Measurements from ENCODE around the gene NR3C2.

The NR3C2 gene

DNA sequence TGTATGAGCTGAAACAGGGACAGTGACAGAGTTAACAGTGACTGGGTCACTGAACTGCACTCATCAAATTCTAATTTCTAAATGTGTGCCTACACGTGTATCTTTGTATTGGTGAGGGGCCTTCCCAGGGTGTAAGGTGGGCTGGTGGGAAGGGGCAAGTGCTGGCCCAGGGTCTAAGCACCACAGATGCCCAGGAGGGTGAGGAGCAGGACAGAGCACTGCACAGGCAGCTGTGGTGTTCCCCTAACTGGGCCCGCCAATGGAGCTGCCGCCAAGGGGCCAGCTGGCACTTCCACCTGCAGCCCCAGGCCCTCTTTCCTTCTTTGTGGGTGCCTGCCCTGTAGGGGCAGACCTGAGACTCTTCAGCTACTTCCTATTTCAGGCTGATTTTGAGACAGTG, 360.5 kb downstream of the NR3C2 start:
- no peaks in the 10 kb centered on the region for H4K20me1 ChIP-seq (ENCODE audit: insufficient read depth)
- H2AFZ ChIP-seq (ENCODE audit: low read depth): no peak overlapping the region
- TF ChIP-seq, protein P1, sequence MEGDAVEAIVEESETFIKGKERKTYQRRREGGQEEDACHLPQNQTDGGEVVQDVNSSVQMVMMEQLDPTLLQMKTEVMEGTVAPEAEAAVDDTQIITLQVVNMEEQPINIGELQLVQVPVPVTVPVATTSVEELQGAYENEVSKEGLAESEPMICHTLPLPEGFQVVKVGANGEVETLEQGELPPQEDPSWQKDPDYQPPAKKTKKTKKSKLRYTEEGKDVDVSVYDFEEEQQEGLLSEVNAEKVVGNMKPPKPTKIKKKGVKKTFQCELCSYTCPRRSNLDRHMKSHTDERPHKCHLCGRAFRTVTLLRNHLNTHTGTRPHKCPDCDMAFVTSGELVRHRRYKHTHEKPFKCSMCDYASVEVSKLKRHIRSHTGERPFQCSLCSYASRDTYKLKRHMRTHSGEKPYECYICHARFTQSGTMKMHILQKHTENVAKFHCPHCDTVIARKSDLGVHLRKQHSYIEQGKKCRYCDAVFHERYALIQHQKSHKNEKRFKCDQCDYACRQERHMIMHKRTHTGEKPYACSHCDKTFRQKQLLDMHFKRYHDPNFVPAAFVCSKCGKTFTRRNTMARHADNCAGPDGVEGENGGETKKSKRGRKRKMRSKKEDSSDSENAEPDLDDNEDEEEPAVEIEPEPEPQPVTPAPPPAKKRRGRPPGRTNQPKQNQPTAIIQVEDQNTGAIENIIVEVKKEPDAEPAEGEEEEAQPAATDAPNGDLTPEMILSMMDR (conservative IDR thresholded peaks at IDR 0.05; ENCODE audit: low read depth, low read length): no peak
- H3K4me3 ChIP-seq (IDR thresholded peaks at IDR 0.05; ENCODE audit: insufficient read depth, low read depth, low read length): no peak overlapping the region
- H3K27me3 ChIP-seq (ENCODE audit: insufficient read depth, low read depth): no peaks in the 10 kb centered on the region
- no peak overlapping the region for H3K9ac ChIP-seq
- H3K36me3 ChIP-seq (ENCODE audit: insufficient read depth): no peaks in the 10 kb centered on the region; the same call in 1 of the 2 replicates
- H3K4me1 ChIP-seq (ENCODE audit: low read depth, poor library complexity, severe bottlenecking): no peaks in the 10 kb centered on the region
- H3K4me2 ChIP-seq: no peak overlapping the region
- no peaks in the 10 kb centered on the region for H3K79me2 ChIP-seq (ENCODE audit: insufficient read depth, low read depth)
- H3K27ac ChIP-seq: no peak overlapping the region

DNA sequence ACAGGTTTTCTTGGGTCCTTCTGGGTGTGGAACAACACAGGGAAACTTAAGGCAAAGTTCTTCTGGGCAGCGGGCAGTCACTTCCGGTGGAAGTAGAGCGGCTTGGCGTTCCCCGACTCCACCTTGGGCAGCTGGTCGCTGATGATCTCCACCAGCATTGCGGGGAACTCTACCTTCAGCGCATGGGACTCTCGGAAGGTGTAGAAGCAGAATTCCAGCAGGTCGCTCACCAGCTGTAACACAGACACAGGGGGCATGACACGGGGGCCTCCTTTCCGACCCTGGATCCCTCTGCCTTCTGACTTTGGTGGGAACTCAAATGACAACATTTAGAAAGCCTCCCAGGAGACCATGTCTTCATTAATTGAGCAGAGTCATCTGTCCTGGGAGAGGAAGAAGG, 360.9 kb downstream of the NR3C2 start:
- no peak overlapping the region for H3K27ac ChIP-seq
- no peak overlapping the region for H3K9ac ChIP-seq
- no peaks in the 10 kb centered on the region; the same call in 1 of the 2 replicates for H3K36me3 ChIP-seq (ENCODE audit: insufficient read depth)
- H3K4me3 ChIP-seq (IDR thresholded peaks at IDR 0.05; ENCODE audit: insufficient read depth, low read depth, low read length): no peak overlapping the region
- no peaks in the 10 kb centered on the region for H3K27me3 ChIP-seq (ENCODE audit: insufficient read depth, low read depth)
- H3K4me2 ChIP-seq: no peak overlapping the region
- no peaks in the 10 kb centered on the region for H3K79me2 ChIP-seq (ENCODE audit: insufficient read depth, low read depth)
- H3K4me1 ChIP-seq (ENCODE audit: low read depth, poor library complexity, severe bottlenecking): no peaks in the 10 kb centered on the region
- H2AFZ ChIP-seq (ENCODE audit: low read depth): no peak overlapping the region
- no peaks in the 10 kb centered on the region for H4K20me1 ChIP-seq (ENCODE audit: insufficient read depth)
- TF ChIP-seq, protein P1 (conservative IDR thresholded peaks at IDR 0.05; ENCODE audit: low read depth, low read length): no peak

DNA sequence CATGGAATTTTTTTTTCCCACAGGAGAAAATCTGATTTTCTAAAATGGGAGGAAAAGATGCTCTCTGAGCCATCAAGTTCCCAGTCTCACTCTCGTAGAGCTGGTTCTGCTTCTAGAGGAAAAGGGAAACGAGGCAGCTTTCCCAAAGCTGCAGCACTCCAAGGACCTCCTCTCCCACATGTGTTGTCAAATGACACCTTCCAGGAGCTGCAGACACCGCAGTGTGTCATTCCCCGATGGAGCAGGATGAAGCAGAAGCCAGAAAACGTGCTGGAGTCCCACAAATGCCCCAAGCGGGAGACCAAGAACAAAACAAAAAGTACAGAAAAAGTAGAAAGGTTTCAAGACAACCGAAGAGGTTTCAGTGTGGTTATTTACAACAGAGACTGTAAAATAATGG, 362.3 kb downstream of the NR3C2 start:
- TF ChIP-seq, protein P1 (conservative IDR thresholded peaks at IDR 0.05; ENCODE audit: low read depth, low read length): no peak
- H4K20me1 ChIP-seq (ENCODE audit: insufficient read depth): no peaks in the 10 kb centered on the region
- H3K4me3 ChIP-seq (IDR thresholded peaks at IDR 0.05; ENCODE audit: insufficient read depth, low read depth, low read length): no peak overlapping the region

DNA sequence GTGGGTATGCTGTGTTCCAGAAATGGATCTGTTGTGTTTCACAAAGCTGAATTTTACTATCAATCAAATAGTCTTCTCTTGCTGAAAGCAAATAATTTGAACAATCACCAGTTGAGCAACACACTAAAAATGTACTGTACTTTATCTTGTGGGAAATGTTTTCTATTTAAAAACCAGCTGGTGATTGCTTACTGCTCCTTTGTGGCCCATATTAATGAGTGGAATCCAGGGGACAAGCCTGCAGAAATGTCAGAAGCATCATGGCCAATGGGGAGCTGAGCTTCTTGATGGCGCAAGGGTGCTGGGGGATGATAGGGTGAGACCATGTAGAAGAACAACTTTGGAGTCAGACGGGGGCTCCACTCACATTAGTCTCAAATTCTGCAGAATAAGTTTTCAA, 364.2 kb downstream of the NR3C2 start:
- Histone ChIP-seq H3K36me3 (ENCODE audit: insufficient read depth) (no peaks in the 10 kb centered on the region; the same call in none of the 2 replicates), H3K9ac (no peak overlapping the region), H3K4me2 (no peak overlapping the region), H3K79me2 (ENCODE audit: insufficient read depth, low read depth) (no peaks in the 10 kb centered on the region), H3K27me3 (ENCODE audit: insufficient read depth, low read depth) (no peaks in the 10 kb centered on the region), H4K20me1 (ENCODE audit: insufficient read depth) (no peaks in the 10 kb centered on the region), H3K27ac (no peak overlapping the region), H2AFZ (ENCODE audit: low read depth) (no peak overlapping the region), H3K4me1 (ENCODE audit: low read depth, poor library complexity, severe bottlenecking) (no peaks in the 10 kb centered on the region), H3K4me3 (IDR thresholded peaks at IDR 0.05; ENCODE audit: insufficient read depth, low read depth, low read length) (no peak overlapping the region)
- TF ChIP-seq, protein P1 (conservative IDR thresholded peaks at IDR 0.05; ENCODE audit: low read depth, low read length): no peak

More for the DNA sequence above, 362.3 kb downstream of the NR3C2 start:
- H2AFZ ChIP-seq (ENCODE audit: low read depth): no peak overlapping the region
- H3K4me1 ChIP-seq (ENCODE audit: low read depth, poor library complexity, severe bottlenecking): no peaks in the 10 kb centered on the region
- no peak overlapping the region for H3K4me2 ChIP-seq
- no peaks in the 10 kb centered on the region; the same call in none of the 2 replicates for H3K36me3 ChIP-seq (ENCODE audit: insufficient read depth)
- H3K27me3 ChIP-seq (ENCODE audit: insufficient read depth, low read depth): no peaks in the 10 kb centered on the region
- no peak overlapping the region for H3K9ac ChIP-seq
- H3K27ac ChIP-seq: no peak overlapping the region
- no peaks in the 10 kb centered on the region for H3K79me2 ChIP-seq (ENCODE audit: insufficient read depth, low read depth)

Data from KMS-11 (cell line).